ENCODE data around the gene TM9SF1.

The TM9SF1 gene

GRCh38 chr14:24184104-24184970, 10.9 kb downstream of the TM9SF1 start:
- Histone ChIP-seq H3K9me3 (no peaks in the 10 kb centered on the region), H3K4me3 (no peak overlapping the region), H3K36me3 (replicated peaks) (peaks cover 76% of the 10 kb centered on the region), H3K27me3 (ENCODE audit: low read depth) (no peaks in the 10 kb centered on the region), H3K4me1 (peaks cover 8% of the 10 kb centered on the region; the same call in 1 of the 2 replicates)
- no peak for DNase-seq (ENCODE audit: low spot score in 2 of 2)
- in situ Hi-C loops (cut with MboI; ENCODE audit: low sequenced_read_pairs), result no loop called here

- Histone ChIP-seq H3K4me1 (peaks cover 4% of the 10 kb centered on the region; the same call in 1 of the 2 replicates), H3K9me3 (no peaks in the 10 kb centered on the region), H3K27me3 (ENCODE audit: low read depth) (no peaks in the 10 kb centered on the region), H3K36me3 (replicated peaks) (peaks cover 89% of the 10 kb centered on the region), H3K4me3 (no peak overlapping the region)
- DNase-seq (ENCODE audit: low spot score in 2 of 2), result no peak
- in situ Hi-C loops (cut with MboI; ENCODE audit: low sequenced_read_pairs), result no loop called here
Measured at GRCh38 chr14:24183014-24183481, 12.2 kb downstream of the TM9SF1 start.

GRCh38 chr14:24182110-24182882, 12.9 kb downstream of the TM9SF1 start:
- H3K36me3 ChIP-seq (replicated peaks), result peaks cover 86% of the 10 kb centered on the region
- no peaks in the 10 kb centered on the region for H3K27me3 ChIP-seq (ENCODE audit: low read depth)
- H3K4me1 ChIP-seq, result no peaks in the 10 kb centered on the region
- no peak for DNase-seq (ENCODE audit: low spot score in 2 of 2)
- H3K9me3 ChIP-seq, result no peaks in the 10 kb centered on the region
- in situ Hi-C loops (cut with MboI; ENCODE audit: low sequenced_read_pairs), result no loop called here
- no peak overlapping the region for H3K4me3 ChIP-seq

DNA sequence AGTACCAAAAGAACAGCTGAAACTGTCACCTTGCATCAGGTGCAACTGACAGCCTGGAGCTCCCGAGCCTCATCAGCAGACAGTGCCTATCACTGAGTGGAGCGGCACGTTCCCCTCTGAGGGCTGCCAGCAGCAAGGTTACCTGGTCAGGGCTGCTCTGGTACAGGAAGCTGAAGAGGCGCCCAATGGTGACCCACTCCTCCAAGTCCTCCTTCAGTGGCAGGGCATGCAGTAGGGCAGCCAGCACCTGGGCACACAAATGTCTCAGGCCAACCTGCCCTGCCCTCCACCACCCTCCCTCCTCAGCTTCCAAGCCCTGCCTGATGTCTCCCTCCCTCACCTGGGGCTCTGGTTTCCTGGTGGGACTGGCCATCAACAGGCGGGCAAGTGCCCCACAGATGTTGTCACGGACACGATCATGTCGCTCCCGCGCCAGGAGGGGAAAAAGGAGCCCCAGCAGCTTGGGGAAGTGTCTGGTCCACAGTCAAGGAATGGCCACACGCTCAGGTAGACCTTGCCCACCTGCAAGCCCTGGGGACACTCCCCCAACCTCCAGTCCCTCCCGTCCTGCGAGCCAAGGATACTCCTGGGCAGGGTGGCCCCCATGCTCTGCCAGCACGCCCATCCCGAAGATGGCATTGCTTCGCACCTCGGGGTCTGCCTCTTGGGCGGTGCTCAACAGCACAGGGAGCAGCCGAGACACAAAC, 13.7 kb downstream of the TM9SF1 start:
- Histone ChIP-seq H3K4me3 (no peak overlapping the region), H3K27me3 (ENCODE audit: low read depth) (no peaks in the 10 kb centered on the region), H3K9me3 (no peaks in the 10 kb centered on the region), H3K36me3 (replicated peaks) (peaks cover 79% of the 10 kb centered on the region), H3K4me1 (no peaks in the 10 kb centered on the region)
- in situ Hi-C loops (cut with MboI; ENCODE audit: low sequenced_read_pairs), result no loop called here
- DNase-seq (ENCODE audit: low spot score in 2 of 2), result no peak

- in situ Hi-C loops (cut with MboI; ENCODE audit: low sequenced_read_pairs), result no loop called here
- Histone ChIP-seq H3K36me3 (replicated peaks) (peaks cover 67% of the 10 kb centered on the region), H3K9me3 (no peaks in the 10 kb centered on the region), H3K4me1 (no peaks in the 10 kb centered on the region), H3K4me3 (no peak overlapping the region), H3K27me3 (ENCODE audit: low read depth) (no peaks in the 10 kb centered on the region)
- DNase-seq (ENCODE audit: low spot score in 2 of 2), result no peak
Measured at GRCh38 chr14:24179961-24180796, 15.1 kb downstream of the TM9SF1 start.

DNA sequence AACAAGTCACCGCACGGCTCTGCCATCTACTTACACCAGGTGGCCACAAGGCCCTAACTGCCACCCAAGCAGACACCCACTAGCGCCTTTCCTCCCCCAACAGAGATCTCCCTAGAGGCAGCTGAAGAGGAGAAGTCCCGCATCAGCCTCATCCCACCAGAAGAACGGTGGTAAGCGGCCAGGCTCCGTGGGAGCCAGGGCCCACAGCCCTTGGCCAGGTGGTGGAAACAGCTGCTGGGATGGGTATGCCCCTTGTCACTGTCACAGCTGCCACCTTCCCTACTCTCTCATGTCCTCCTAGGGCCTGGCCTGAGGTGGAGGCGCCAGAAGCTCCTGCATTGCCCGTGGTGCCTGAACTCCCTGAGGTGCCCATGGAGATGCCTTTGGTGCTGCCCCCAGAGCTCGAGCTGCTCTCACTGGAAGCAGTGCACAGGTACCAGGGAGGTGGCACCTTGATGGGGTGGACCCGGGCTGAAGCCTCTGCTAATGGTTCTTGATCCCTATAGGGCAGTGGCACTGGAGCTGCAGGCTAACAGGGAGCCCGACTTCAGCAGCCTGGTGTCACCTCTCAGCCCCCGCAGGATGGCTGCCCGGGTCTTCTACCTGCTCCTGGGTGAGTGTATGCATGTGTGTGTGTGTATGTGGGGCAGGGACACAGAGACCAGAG, 15.8 kb downstream of the TM9SF1 start:
- Histone ChIP-seq H3K4me1 (no peaks in the 10 kb centered on the region), H3K9me3 (no peaks in the 10 kb centered on the region), H3K36me3 (replicated peaks) (peaks cover 60% of the 10 kb centered on the region), H3K27me3 (ENCODE audit: low read depth) (no peaks in the 10 kb centered on the region), H3K4me3 (no peak overlapping the region)
- in situ Hi-C loops (cut with MboI; ENCODE audit: low sequenced_read_pairs), result no loop called here
- DNase-seq (ENCODE audit: low spot score in 2 of 2), result no peak

- peaks cover 55% of the 10 kb centered on the region for H3K36me3 ChIP-seq (replicated peaks)
Measured at GRCh38 chr14:24178399-24179178, 16.7 kb downstream of the TM9SF1 start.

DNA sequence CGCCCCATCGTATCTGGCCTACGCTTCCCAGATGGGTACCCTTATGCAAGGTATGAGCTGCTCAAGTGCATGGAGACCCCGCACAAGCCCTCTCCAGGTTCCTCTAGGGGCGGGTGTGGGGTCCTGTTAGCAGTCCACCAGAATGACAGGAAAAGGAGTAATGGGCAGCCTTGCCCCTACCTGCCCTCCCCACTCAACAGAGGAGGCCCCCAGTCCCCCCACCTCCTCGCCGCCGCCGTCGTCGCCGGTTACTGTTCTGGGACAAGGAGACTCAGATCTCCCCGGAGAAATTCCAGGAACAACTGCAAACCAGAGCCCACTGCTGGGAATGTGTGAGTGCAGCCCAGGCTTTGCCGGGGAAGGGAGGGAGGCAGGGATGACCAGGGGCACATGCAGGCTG, 17.4 kb downstream of the TM9SF1 start:
- Histone ChIP-seq H3K4me1 (no peaks in the 10 kb centered on the region), H3K27me3 (ENCODE audit: low read depth) (no peaks in the 10 kb centered on the region), H3K9me3 (no peaks in the 10 kb centered on the region), H3K4me3 (no peak overlapping the region), H3K36me3 (replicated peaks) (peaks cover 48% of the 10 kb centered on the region)
- DNase-seq (ENCODE audit: low spot score in 2 of 2), result no peak
- in situ Hi-C loops (cut with MboI; ENCODE audit: low sequenced_read_pairs), result no loop called here

More at GRCh38 chr14:24178399-24179178, 16.7 kb downstream of the TM9SF1 start:
- no peaks in the 10 kb centered on the region for H3K27me3 ChIP-seq (ENCODE audit: low read depth)
- H3K4me1 ChIP-seq, result no peaks in the 10 kb centered on the region
- no peak overlapping the region for H3K4me3 ChIP-seq
- no peak for DNase-seq (ENCODE audit: low spot score in 2 of 2)
- in situ Hi-C loops (cut with MboI; ENCODE audit: low sequenced_read_pairs), result no loop called here
- no peaks in the 10 kb centered on the region for H3K9me3 ChIP-seq

DNA sequence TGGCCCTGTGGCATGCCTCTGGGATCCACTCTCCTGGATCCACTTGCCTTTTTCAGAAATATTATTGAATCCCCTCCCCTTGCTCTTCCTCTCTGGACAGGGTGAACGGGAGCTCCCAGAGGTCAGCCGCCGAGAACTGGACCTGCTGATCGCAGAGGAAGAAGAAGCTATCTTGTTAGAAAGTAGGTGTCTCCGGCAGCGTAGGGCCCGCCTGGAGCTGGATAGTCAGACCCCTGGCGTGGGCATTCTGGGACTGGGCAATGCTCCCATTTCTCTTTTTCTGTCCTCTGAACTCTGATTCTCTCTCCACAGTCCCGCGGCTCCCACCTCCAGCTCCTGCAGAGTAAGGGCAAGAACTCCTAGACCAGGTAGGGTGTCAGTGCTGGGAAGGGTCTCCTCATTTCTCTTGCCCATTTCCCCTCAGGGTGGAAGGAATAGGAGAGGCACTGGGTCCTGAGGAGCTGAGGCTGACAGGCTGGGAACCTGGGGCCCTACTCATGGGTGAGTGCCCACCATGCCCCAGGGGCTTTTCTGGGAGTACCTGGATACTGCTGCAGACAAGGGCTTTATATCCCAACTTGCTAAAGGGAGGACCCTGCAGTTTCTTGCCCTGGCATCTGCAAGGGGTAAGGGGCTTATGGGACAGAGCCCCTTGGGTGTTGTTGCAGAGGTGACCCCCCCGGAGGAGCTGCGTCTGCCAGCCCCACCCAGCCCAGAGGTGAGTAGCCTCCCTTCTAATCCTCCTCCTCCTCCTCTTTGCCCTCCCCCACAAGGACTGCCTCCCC, 18.0 kb downstream of the TM9SF1 start:
- no peaks in the 10 kb centered on the region for H3K9me3 ChIP-seq
- H3K36me3 ChIP-seq (replicated peaks), result peaks cover 42% of the 10 kb centered on the region
- H3K4me1 ChIP-seq, result no peaks in the 10 kb centered on the region
- no peak for DNase-seq (ENCODE audit: low spot score in 2 of 2)
- no peak overlapping the region for H3K4me3 ChIP-seq
- no peaks in the 10 kb centered on the region for H3K27me3 ChIP-seq (ENCODE audit: low read depth)
- in situ Hi-C loops (cut with MboI; ENCODE audit: low sequenced_read_pairs), result no loop called here

DNA sequence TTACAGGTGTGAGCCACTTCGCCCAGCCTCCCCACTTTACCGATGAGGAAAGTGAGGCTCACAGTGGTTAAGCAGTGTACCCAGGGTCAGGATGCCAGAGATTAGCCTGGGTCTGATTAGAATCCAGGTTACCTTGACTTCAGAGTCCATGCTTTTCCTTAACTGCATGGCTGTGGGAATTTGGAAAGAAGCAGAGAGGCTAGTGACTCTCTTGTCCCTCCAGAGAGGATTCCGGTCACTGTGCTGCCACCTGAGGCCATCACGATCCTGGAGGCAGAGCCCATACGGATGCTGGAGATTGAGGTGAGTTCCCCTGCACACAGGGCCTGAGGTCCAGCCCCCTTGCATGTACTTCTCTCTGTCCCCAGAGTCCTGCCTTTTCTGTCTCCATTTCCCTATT, 18.6 kb downstream of the TM9SF1 start:
- in situ Hi-C loops (cut with MboI; ENCODE audit: low sequenced_read_pairs), result no loop called here

DNA sequence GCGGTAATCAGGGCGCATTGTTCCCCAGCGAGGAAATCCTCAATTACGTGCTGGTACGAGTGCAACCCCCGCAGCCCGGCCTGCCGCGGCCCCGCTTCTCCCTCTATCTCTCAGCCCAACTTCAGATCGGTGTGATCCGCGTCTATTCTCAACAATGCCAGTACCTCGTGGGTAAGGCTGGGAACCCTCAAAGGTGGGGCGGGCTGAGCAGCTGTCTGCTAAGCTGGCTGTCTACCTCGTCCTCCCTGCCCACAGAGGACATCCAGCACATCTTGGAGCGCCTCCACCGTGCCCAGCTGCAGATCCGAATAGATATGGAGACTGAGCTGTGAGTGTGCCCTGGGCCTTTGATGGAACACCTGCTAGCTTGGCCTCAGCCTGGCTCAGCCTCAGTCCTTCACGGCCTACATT, 22.4 kb downstream of the TM9SF1 start:
- Histone ChIP-seq H3K36me3 (replicated peaks) (no peaks in the 10 kb centered on the region; the same call in none of the 2 replicates), H3K27me3 (ENCODE audit: low read depth) (no peaks in the 10 kb centered on the region), H3K4me1 (no peaks in the 10 kb centered on the region), H3K4me3 (no peak overlapping the region), H3K9me3 (no peaks in the 10 kb centered on the region)
- DNase-seq (ENCODE audit: low spot score in 2 of 2), result no peak
- in situ Hi-C loops (cut with MboI; ENCODE audit: low sequenced_read_pairs), result no loop called here

More for the DNA sequence above, 18.6 kb downstream of the TM9SF1 start:
- H3K27me3 ChIP-seq (ENCODE audit: low read depth), result no peaks in the 10 kb centered on the region
- no peaks in the 10 kb centered on the region for H3K9me3 ChIP-seq
- no peak for DNase-seq (ENCODE audit: low spot score in 2 of 2)
- no peak overlapping the region for H3K4me3 ChIP-seq
- H3K4me1 ChIP-seq, result no peaks in the 10 kb centered on the region
- peaks cover 35% of the 10 kb centered on the region for H3K36me3 ChIP-seq (replicated peaks)

Measured in HAP-1 (cell line).